SK-MEL-5 (cell line): Measurements from ENCODE around the gene SCN1A. TPM values are rescaled to one million over a fixed set of nuclear protein-coding genes. Genes with fewer than 3 reads are reported as not detected.

Experiments
- DNase-seq: peaks from one replicate; pipeline ENCODE4 v3.0.0-alpha.2; 2016; ENCODE audit warnings: low read depth, low spot score
- in situ Hi-C: cut with HindIII; loops from 2 replicates; pipeline ENCODE4 v1.10.0; 2016; ENCODE audit warnings: low sequenced_read_pairs, high pct_unique_total_duplicates, low pct_unique_long_range_greater_than_20kb
- small RNA-seq, 2 experiments: library from RNA; depleted of rRNA; stranded (forward); fragments of <200 nt; gene quantifications; one replicate each; pipeline ENCODE3, GENCODE V24; 2014
- total RNA-seq: library from RNA; depleted of rRNA; stranded (reverse); fragments of >200 nt; shearing (Covaris generic); gene quantifications from 2 replicates; pipeline ENCODE4 v1.2.3, GENCODE V29; 2014; rRNA removed

Gene SCN1A
- total RNA-seq, 1 experiment from 2014 or later: 0.48 TPM

DNA sequence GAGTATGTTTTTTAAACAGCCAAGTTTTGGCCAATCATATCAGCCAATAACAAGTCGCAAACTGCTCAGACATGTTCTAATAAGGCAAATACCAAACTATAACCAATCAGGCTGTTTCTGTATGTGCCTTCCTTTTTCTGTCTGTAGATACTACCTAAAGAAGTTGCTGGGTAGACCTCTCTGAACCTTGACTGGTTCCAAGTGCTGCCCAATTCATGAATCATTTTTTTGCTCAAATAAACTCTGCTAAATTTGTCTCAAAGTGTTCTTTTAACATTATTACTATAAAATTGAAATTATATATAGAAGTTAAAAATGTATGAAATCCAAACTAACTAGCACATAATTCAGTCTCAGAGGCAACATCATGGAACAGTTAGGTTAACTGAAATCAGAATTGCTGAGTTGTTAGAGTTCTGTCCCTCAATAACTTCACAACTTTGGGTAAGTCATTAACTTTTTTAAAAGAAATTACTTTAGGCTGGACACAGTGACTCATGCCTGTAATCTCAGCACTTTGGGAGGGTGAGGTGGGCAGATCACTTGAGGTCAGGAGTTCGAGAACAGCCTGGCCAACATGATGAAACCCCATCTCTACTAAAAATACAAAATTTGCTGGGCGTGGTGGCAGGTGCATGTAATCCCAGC is 169.4 kb downstream of the SCN1A start:
- no peak for DNase-seq
- in situ Hi-C loops: no loop called here

DNA sequence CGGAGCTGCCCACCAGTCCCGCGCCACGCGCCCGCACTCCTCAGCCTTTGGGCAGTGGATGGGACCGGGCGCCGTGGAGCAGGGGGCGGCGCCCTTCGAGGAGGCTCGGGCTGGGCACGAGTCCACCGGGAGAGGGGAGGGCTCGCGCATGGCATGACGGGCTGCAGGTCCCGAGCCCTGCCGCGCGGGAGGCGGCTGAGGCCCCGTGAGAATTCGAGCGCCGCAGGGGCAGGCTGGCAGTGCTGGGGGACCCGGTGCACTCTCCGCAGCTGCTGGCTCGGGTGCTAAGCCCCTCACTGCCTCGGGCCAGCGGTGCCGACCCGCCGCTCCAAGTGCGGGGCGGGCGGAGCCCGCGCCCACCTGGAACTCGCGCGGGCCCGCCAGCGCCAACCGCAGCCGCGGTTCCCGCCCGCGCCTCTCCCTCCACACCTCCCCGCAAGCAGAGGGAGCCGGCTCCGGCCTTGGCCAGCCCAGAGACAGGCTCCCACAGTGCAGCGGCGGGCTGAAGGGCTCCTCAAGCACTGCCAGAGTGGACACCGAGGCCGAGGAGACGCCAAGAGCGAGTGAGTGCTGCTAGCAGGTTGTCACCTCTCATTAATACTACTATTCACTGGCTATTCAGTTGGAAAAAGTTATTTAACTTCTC is 170.7 kb downstream of the SCN1A start:
- DNase-seq: no peak
- in situ Hi-C loops: no loop called here

DNA sequence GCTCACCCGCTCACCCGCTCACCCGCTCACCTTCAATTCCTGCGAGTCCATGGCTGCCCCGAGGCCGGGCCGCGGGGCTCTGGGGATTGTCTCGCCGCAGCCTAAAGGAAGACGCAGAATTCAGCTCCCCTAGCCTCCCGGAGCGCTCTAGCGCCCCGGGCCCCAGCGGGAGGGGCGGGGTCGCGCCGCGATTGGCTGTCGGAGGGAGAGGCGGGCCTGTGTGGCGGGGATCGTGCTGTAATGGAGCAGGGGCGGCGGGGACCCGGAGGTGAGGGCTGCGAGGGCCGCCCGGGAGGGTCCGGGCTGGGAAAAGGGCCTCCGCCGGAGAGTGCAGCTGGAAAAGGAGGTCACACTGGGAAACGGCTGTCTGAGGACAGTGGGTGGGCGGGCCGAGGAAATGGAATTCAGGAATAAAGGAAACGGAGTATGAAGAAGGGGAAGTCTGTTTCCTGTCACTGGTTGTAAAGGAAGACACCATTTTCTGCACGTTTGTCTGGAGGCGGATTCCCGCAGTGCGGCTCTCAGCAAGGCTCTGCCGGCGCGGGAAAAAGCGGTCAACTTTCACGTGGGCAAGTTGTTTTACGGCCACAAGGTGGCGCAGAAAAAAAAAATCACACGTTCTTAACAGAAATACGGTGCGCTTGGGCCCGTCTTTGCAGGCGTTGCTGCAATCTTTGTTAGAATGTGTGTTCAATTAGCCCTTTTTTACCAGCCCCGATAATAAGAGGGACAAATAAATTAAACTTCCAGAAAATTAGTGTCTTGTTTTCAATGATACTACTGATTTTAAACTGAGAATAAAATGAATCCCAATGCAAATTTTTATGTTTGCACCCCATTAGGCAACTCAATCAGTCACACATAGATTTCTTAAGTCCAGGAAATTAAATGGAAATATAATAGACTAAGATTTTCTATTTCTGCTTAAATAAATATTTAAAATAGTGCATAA is 173.9 kb downstream of the SCN1A start, which contains the start of gene TTC21B:
Gene TTC21B (minus strand): TSS at position 122 of the 952 bp plus-strand sequence. CDS start 71 bp downstream, at position 51.
- DNase-seq: peak; percentile 93
- in situ Hi-C loops: no loop called here

DNA sequence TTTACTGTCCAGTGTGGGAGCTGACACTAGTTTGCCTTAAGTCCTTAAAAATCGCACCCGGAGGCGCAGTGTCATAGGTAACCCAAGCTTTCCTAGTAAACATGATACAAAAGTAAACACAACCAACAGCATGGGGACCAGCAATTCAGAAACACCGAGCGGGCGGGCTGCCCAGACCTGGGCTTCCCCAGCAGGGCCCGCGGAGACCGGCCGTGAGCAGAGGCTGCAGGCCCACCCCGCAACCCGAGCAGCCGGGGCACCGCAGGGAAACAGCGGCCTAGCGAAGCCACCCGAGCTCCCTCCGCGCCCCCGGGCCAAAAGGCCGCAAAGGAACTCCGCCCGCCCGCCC is 174.5 kb downstream of the SCN1A start:
- no peak for DNase-seq
- in situ Hi-C loops: no loop called here

DNA sequence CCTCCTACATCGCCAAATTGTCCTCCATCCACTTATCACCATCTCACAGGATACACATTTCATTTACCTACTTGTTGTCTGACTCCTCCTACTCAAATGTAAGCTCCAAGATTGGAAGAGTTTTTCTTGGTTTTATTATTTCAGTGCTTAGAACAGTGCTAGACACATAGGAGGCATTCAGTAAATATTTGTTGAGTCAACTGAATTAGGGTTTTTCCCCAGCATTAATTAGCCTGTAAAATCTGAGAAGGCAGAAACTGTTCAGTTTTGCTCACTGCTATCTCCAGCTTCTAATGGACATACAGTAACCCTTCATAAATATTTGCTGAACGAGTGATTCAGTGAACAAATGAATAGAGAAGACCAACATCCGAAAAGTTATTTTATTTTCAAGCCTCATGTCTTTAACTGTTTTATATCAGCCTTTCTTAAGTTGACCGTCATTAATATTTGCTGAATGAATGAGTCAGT is 175.0 kb downstream of the SCN1A start:
- in situ Hi-C loops: no loop called here
- DNase-seq: no peak

DNA sequence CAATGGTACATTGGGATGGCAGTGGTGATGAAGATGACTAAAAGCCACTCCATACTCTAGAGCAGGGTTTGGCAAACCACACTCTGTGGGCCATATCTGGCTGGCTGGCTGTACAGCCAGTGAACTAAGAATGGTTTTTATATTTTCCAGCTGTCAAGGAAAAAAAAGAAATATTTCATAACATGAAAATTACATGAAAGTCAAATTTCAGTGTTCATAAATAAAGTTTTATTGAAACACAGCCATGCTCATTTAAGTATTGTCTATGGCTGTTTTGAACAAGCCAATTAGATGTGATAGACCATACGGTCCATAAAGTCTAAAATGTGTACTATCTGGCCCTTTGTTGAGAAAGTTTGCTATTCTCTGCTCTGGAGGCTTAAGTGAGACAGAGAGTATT is 175.7 kb downstream of the SCN1A start:
- in situ Hi-C loops: no loop called here
- DNase-seq: no peak

DNA sequence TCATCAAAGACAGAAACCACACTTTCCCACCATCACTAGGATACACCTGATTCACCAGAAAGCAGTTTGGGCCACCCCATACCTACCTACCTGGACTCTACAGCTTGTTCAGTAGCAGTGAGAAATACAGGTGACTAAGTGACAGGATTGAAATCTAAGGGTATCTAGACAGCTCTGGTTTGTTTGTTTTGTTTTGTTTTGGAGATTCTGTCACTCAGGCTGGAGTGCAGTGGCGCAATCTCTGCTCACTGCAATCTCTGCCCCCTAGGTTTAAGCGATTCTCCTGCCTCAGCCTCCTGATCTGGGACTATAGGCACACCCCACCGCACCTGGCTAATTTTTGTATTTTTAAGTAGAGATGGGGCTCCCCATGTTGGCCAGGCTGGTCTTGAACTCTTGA is 177.4 kb downstream of the SCN1A start:
- in situ Hi-C loops: no loop called here
- no peak for DNase-seq

DNA sequence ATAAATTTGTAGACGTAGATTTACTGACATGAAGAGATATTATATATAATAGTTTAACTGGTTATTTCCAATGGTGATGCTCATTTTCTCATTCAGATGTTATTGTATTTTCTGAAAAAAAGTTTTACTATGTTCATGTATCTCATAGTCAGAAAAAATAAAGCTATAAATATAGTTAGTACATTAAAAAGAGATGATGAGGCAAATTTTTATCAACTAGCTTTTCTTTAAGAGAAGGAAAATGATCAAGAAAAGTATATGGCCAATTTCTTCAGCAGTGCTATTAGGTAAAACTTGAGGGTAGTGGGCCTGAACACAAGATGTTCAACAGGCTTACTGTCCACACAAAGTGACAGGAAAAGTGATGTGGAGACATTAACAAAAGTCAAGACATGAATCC is 186.0 kb downstream of the SCN1A start:
- DNase-seq: no peak
- in situ Hi-C loops: no loop called here

DNA sequence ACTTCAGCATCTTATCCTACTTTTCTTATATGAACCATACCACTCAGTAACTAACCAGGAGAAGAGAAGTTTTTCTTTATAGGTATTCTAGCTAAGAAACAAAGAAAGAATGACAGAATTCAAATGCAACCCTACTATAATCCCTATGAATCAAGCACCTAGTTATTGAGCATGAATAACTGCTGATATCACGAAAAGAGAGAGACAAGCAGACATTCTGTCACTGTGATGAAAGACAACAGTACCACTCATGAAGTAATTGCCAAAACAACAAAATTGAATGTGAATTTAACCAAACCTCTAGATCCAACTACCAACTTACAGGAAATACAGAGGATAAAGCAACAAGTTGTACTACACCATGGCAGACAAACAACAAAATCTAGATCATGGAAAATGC is 189.6 kb downstream of the SCN1A start:
- DNase-seq: no peak
- in situ Hi-C loops: no loop called here

Small RNAs within 50 kb of the gene (small RNA-seq; reads per million reads assigned to genes)
- gene RF00019: 0 reads per million in 2 experiments

Other genes with a start within 250 kb of the SCN1A start
- gene TTC21B, start 174.2 kb downstream of the SCN1A start, total RNA-seq: 49.8 and 53.5 TPM in 2 replicates
- 0.21 and 0.27 TPM in 2 replicates for gene SCN9A, start 247.9 kb upstream of the SCN1A start, total RNA-seq